ENCODE data around the gene BSDC1. TPM values are rescaled to one million over a fixed set of nuclear protein-coding genes. Genes with fewer than 3 reads are reported as not detected.

BSDC1 gene
- total RNA-seq, 1 donor from 2014 or later: 93.6 TPM

DNA sequence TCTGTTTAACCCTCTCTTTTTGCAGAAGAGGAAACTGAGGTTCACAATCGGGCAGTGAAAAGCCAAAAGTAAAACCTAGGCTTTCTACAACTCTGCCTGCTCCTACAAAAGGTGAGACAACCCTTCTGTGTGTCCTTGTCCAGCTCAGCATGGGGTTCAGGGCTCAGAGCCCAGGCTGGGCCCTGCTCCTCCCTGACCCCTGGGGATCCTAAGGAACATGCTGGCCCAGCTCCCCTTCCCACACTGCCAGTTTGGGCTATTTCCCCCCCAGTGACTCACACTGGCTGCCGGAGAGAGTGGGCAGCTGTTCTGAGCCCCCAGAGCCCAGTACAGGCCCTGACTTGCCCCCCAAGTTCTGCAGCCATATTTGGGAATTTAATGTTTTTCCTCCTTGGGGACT lies 40.8 kb downstream of the BSDC1 start:
- H3K27me3 Mint-ChIP-seq: no peaks in the 10 kb centered on the region
- no peak for DNase-seq (ENCODE audit: low spot score, unreplicated experiment)
- no peak for TF ChIP-seq CTCF (IDR thresholded peaks at IDR 0.05; ENCODE audit: unreplicated experiment)
- peaks cover 13% of the 10 kb centered on the region for H3K4me1 Mint-ChIP-seq (ENCODE audit: low read depth)
- peaks cover 2% of the 10 kb centered on the region for H3K36me3 Mint-ChIP-seq (ENCODE audit: insufficient read depth)
- H3K4me3 Mint-ChIP-seq (ENCODE audit: low read depth): peak overlapping the region; percentile 26
- H3K27ac Mint-ChIP-seq: peak overlapping the region; percentile 65
- H3K9me3 Mint-ChIP-seq (ENCODE audit: low read depth): no peaks in the 10 kb centered on the region

- TF ChIP-seq CTCF (IDR thresholded peaks at IDR 0.05; ENCODE audit: unreplicated experiment): no peak
- Mint-ChIP-seq H3K27ac (peak overlapping the region; percentile 85), H3K4me1 (ENCODE audit: low read depth) (peaks cover 13% of the 10 kb centered on the region), H3K27me3 (no peaks in the 10 kb centered on the region), H3K36me3 (ENCODE audit: insufficient read depth) (peaks cover 2% of the 10 kb centered on the region), H3K4me3 (ENCODE audit: low read depth) (peak overlapping the region; percentile 86), H3K9me3 (ENCODE audit: low read depth) (no peaks in the 10 kb centered on the region)
- DNase-seq (ENCODE audit: low spot score, unreplicated experiment): no peak
Observed at GRCh38 chr1:32352831-32353383, 41.3 kb downstream of the BSDC1 start.

DNA sequence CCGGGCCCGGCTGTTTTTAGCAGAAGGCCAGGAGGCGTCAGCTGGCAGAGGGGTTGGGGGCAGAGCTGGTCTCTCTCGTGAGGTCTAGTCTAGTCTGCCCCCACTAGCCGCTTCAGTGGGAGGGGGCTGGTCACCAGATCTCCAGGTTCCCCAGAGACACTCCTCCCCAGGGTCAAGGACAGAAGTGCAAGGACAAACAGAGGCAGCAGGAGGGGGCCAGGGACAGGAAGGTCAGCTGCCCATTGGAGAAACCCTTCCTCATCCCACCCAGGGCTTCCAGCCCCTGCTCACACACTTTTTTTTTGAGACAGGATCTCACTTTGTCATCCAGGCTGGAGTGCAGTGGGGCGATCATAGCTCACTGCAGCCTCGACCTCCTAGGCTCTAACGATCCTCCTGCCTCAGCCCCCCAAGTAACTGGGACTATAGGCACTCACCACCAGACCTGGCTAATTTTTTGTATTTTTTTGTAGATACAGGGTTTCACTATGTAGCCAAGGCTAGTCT lies 41.9 kb downstream of the BSDC1 start:
- Mint-ChIP-seq H3K4me3 (ENCODE audit: low read depth) (peak overlapping the region; percentile 86), H3K4me1 (ENCODE audit: low read depth) (peaks cover 13% of the 10 kb centered on the region), H3K27ac (peak overlapping the region; percentile 85), H3K9me3 (ENCODE audit: low read depth) (no peaks in the 10 kb centered on the region), H3K27me3 (no peaks in the 10 kb centered on the region), H3K36me3 (ENCODE audit: insufficient read depth) (peaks cover 2% of the 10 kb centered on the region)
- no peak for TF ChIP-seq CTCF (IDR thresholded peaks at IDR 0.05; ENCODE audit: unreplicated experiment)
- DNase-seq (ENCODE audit: low spot score, unreplicated experiment): no peak

DNA sequence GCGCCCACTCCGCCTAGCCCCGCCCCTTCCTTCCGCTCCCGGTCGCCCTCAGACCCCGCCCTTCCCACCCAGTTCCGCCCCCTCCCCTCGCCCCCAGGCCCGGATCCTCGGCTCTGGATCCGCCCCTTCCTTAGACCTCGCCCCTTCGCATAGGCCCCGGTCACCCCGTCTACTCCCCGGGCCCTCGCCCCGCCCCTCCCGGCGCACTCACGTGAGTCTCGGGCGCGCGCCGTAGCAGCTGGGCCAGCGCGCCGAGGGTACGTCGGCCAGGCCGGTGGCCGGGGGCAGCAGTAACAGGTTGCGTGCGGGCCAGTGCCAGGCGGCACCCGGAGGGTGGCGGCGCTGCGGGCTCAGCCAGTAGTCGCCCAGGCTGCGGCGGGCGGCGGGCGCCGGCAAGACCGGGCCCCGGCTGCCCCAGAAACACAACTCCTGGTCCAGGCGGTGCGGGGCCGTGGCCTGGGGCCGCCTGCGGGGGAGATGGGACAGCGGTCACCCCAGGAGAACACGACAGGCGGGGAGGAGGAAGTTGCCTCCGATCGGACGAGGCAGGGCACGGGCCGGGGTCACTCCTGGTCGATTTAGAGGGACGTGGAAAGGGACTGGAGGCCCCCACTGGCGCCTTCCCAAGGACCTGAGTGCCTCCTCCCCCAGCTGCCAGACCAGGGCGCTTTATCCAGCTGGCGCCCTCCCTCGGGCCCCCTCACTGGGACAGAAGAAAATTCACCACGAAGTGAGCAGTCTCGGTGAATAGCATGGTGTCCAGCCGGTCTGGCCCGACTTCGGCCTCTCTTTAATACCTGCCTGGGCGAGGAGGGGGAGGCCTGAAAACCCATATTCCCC lies 42.6 kb downstream of the BSDC1 start:
- peaks cover 2% of the 10 kb centered on the region for H3K36me3 Mint-ChIP-seq (ENCODE audit: insufficient read depth)
- no peaks in the 10 kb centered on the region for H3K9me3 Mint-ChIP-seq (ENCODE audit: low read depth)
- DNase-seq (ENCODE audit: low spot score, unreplicated experiment): peak; percentile 92
- H3K4me3 Mint-ChIP-seq (ENCODE audit: low read depth): peak overlapping the region; percentile 86
- H3K27ac Mint-ChIP-seq: peak overlapping the region; percentile 93
- peaks cover 13% of the 10 kb centered on the region for H3K4me1 Mint-ChIP-seq (ENCODE audit: low read depth)
- no peaks in the 10 kb centered on the region for H3K27me3 Mint-ChIP-seq
- no peak for TF ChIP-seq CTCF (IDR thresholded peaks at IDR 0.05; ENCODE audit: unreplicated experiment)

GRCh38 chr1:32350785-32351398 lies 43.3 kb downstream of the BSDC1 start:
- peaks cover 14% of the 10 kb centered on the region for H3K4me1 Mint-ChIP-seq (ENCODE audit: low read depth)
- H3K27me3 Mint-ChIP-seq: no peaks in the 10 kb centered on the region
- H3K4me3 Mint-ChIP-seq (ENCODE audit: low read depth): peak overlapping the region; percentile 86
- peak; percentile 59 for TF ChIP-seq CTCF (IDR thresholded peaks at IDR 0.05; ENCODE audit: unreplicated experiment)
- peak overlapping the region; percentile 93 for H3K27ac Mint-ChIP-seq
- peaks cover 2% of the 10 kb centered on the region for H3K36me3 Mint-ChIP-seq (ENCODE audit: insufficient read depth)
- no peaks in the 10 kb centered on the region for H3K9me3 Mint-ChIP-seq (ENCODE audit: low read depth)
- no peak for DNase-seq (ENCODE audit: low spot score, unreplicated experiment)
